ENCODE measurements around the gene TECTA.
"Not testable (repeated sequence)": the region's sequence is repeated elsewhere in the genome, so short reads cannot be mapped to it uniquely, and the experiment has no call there.

TECTA gene

DNA sequence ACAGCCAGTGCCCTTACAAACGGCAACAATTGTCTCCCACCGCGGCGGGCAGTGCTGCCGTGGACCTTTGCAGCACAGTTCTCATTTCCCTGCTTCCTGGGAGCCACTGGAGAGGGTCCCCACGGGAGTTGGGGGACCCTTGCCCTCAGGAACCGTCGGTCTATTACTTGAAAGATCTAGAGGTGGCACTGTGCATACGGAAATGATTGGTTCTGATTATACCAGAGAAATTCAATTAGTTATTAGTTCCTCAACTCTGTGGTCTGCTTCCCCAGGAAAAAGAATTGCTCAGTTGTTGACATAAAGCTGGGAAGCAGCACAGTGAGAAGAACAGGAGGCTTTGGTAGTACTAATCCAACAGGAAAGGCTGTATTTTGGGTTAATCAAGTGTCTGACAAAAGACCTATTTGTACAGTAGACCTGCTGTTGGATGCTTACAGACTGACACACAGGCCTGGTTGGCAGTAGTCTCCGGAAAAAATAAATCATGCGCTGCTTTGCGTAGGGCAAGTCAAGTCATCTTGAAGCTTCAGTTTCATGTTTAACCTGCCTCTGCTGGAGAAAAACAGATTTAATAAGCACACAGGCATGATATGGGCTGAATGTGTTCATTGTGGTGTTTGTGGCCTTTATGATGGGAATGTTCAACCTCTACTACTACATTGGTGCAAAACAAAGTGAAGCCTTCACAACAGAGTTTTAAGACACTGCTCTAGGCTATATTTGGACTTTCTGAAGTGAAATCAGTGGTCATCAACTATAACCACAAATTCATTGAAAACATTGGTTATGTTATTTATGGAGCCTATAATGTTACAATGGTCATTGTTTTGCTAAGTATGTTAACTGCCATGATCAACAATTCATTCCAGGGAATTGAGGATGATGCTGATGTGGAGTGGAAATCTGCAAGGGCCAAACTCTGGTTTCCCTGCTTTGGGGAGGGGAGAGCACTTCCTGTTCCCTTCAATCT lies 136.9 kb downstream of the TECTA start:
- H3K4me3 ChIP-seq (ENCODE audit: low read depth in 1 of 2, low read length in 2 of 2): no peak overlapping the region
- no peaks in the 10 kb centered on the region for H3K36me3 ChIP-seq (ENCODE audit: control insufficient read depth in 1 of 2, insufficient read depth in 2 of 2, low read length in 2 of 2)
- no peak overlapping the region for H3K27ac ChIP-seq (ENCODE audit: low read length)

GRCh38 chr11:121238956-121239355 lies 137.9 kb downstream of the TECTA start:
- H3K27me3 ChIP-seq (ENCODE audit: low read depth, low read length): no peaks in the 10 kb centered on the region
- H3K36me3 ChIP-seq (ENCODE audit: control insufficient read depth in 1 of 2, insufficient read depth in 2 of 2, low read length in 2 of 2): no peaks in the 10 kb centered on the region
- H3K4me3 ChIP-seq (ENCODE audit: low read depth in 1 of 2, low read length in 2 of 2): no peak overlapping the region
- H3K27ac ChIP-seq (ENCODE audit: low read length): no peak overlapping the region
- H3K9me3 ChIP-seq (ENCODE audit: control insufficient read depth in 1 of 2, low read length in 2 of 2): no peaks in the 10 kb centered on the region
- no peaks in the 10 kb centered on the region for H3K4me1 ChIP-seq (ENCODE audit: control insufficient read depth in 1 of 2, insufficient read depth in 2 of 2, low read length in 2 of 2)

More for the DNA sequence above, 136.9 kb downstream of the TECTA start:
- Histone ChIP-seq H3K27me3 (ENCODE audit: low read depth, low read length) (no peaks in the 10 kb centered on the region), H3K4me1 (ENCODE audit: control insufficient read depth in 1 of 2, insufficient read depth in 2 of 2, low read length in 2 of 2) (no peaks in the 10 kb centered on the region), H3K9me3 (ENCODE audit: control insufficient read depth in 1 of 2, low read length in 2 of 2) (no peaks in the 10 kb centered on the region)

- not testable (repeated sequence) for H3K4me1 ChIP-seq (ENCODE audit: control insufficient read depth in 1 of 2, insufficient read depth in 2 of 2, low read length in 2 of 2); H3K4me3 ChIP-seq (ENCODE audit: low read depth in 1 of 2, low read length in 2 of 2); H3K27me3 ChIP-seq (ENCODE audit: low read depth, low read length); H3K9me3 ChIP-seq (ENCODE audit: control insufficient read depth in 1 of 2, low read length in 2 of 2); H3K27ac ChIP-seq (ENCODE audit: low read length); H3K36me3 ChIP-seq (ENCODE audit: control insufficient read depth in 1 of 2, insufficient read depth in 2 of 2, low read length in 2 of 2)
Measured at GRCh38 chr11:121240001-121240400, 139.0 kb downstream of the TECTA start.

DNA sequence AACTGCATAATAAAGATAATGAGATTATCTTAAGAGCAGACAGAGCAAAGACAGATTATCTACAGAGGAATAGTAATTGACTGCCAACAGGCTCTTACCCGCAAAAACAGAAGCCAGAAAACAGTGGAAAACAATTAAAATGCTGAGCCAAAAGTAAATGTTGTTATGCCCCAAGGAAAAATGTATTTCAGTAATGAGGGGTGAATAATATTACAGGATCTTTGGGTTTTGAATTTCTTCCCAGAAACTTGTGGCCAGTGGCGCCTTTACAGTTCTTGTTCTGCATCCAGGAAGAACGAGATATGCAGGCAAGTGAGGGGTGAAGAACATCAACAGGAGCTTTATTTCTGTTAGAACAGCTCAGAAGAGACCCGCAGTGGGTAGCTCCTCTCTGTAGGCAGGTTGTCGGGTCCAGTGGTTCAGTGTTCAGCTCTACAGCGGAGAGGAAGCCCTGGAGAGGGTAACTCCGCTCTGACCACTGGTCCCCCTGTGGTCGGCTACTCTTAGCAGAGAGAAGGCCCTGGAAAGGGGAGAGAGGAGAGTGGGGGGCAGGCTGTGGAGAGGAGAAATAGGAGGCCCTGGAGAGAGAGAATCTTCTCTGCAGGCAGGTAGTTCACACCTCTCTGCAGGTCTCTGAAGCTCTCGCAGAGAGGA lies 139.7 kb downstream of the TECTA start:
- H3K27me3 ChIP-seq (ENCODE audit: low read depth, low read length): no peaks in the 10 kb centered on the region
- no peaks in the 10 kb centered on the region for H3K36me3 ChIP-seq (ENCODE audit: control insufficient read depth in 1 of 2, insufficient read depth in 2 of 2, low read length in 2 of 2)
- no peak overlapping the region for H3K27ac ChIP-seq (ENCODE audit: low read length)

More for the DNA sequence above, 139.7 kb downstream of the TECTA start:
- Histone ChIP-seq H3K9me3 (ENCODE audit: control insufficient read depth in 1 of 2, low read length in 2 of 2) (no peaks in the 10 kb centered on the region), H3K4me1 (ENCODE audit: control insufficient read depth in 1 of 2, insufficient read depth in 2 of 2, low read length in 2 of 2) (no peaks in the 10 kb centered on the region), H3K4me3 (ENCODE audit: low read depth in 1 of 2, low read length in 2 of 2) (no peak overlapping the region)

Data from muscle layer of duodenum (tissue), 2 donors.